LoVo (cell line): ENCODE measurements around the gene BMP5.

ENCODE experiments used
- DNase-seq: peaks from one replicate; pipeline ENCODE4 v3.0.0-alpha.2; 2016; ENCODE audit warnings: low spot score

The BMP5 gene

DNA sequence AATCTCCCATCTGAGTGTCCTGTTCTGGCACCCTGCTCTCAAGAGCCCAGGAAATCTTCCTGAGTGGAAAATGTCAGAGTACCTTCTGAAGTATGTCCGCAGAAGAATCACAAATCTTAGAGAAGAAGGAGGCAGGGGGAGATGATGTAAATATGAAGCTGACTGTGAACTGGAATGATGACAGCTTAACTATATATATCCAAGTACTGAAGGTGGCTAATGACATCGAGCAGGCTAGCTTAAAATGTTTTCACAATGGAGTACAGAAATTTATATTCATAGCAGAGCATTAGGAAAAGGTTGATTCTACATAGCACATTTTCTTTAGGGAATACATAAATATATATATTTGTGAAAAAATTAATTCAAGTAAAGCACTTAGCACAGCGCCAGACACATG is 64.3 kb downstream of the BMP5 start:
- DNase-seq = no peak

GRCh38 chr6:55802259-55802658 is 73.1 kb downstream of the BMP5 start:
- no peak for DNase-seq

DNA sequence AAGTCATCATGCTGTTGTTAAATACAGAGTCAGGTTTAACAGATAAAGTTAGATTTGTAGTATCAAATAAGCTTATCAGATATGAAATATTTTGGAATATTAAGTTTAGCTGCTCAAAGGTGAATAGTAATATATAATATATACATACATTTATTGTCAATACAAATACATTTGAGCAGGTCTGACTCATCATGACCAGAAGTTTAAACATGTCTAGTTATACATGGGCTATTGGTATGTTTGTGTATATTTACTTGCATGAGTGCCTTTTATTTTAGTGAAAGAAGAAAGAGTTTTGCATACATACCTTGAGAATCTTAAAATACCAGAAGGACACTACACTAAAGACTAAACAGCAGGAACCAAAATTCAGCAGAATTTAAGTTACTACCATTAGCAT is 76.8 kb downstream of the BMP5 start:
- no peak for DNase-seq

GRCh38 chr6:55794136-55794812 is 81.1 kb downstream of the BMP5 start:
- no peak for DNase-seq

- DNase-seq = no peak
Measured at GRCh38 chr6:55785273-55785672, 90.1 kb downstream of the BMP5 start.

DNA sequence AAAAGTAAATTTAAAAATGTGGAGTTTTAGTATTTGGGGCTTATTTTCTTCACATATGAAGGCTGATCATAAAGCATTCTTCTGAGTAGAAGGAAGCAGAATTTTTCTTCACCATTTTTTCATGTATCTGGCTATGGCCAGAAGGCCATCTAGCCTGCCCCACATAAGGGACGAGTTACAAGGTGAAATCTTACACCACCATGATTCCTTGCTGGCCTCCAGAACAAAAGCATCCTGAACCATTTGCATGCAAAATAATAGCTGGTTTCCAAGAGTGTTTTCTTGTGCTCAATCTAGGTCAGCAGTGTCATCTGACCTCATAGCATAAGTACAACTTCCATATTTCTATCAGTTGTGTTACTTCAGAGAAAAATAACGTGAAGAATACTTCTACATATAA is 93.1 kb downstream of the BMP5 start:
- DNase-seq = no peak

DNA sequence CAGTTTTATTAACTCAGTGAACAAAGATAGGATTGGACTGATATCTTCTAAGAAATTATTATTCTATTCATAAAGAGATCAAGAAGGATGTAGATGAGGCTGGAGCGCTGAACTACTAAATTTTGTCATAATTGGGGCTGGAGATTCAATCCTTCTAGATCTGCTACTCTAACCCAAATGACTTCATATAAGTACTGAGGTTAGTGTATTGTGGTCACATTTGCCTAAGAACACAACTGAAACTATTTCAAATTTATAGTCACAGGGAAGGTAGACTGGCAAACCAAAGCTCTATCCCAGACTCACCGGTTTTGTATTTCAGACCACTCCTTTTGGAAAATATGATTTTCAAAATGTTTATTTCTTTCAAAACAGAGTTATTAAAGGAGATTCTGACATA is 96.7 kb downstream of the BMP5 start:
- DNase-seq = no peak

GRCh38 chr6:55777469-55777868 is 97.9 kb downstream of the BMP5 start:
- no peak for DNase-seq

- DNase-seq = no peak
Measured at GRCh38 chr6:55776113-55776512, 99.3 kb downstream of the BMP5 start.

- no peak for DNase-seq
Measured at GRCh38 chr6:55775029-55775318, 100.4 kb downstream of the BMP5 start.

DNA sequence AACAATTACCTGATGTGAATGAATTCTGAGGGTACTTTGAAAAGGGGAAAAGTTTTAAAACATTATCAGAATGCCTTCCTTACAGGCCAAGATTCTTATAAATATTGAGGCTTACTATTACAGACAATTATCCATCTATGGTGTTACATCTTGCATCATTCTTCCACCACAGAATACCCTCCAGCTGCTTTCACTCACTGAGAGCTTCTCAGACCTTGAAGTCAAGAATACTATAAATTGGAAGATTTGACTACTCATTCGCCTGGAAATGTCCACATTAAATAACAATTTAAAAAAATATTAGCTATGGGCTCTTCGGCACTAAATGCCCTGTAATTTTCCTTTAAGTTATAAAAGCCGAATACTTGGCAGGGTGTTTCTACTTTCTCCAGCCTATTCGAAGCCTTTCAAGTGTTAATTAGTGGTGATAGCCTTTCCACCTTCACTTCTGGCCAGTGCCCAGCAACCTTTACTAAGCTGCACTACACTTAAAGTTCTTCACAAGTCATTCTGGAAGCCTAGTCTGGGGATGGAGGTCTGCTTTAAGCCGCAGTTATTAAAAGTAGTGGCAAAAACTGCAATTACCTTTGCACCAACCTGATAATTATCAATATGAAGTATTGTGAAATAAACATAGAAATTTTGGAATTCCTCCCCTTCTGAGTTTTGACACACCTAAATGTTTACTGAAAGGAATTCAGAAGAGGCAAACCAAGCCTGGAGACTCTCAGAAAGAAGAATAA is 100.9 kb downstream of the BMP5 start:
- no peak for DNase-seq

GRCh38 chr6:55773620-55774216 is 101.7 kb downstream of the BMP5 start:
- DNase-seq = no peak

GRCh38 chr6:55772730-55773129 is 102.7 kb downstream of the BMP5 start:
- DNase-seq = no peak

GRCh38 chr6:55759536-55759935 is 115.9 kb downstream of the BMP5 start:
- DNase-seq = no peak

DNA sequence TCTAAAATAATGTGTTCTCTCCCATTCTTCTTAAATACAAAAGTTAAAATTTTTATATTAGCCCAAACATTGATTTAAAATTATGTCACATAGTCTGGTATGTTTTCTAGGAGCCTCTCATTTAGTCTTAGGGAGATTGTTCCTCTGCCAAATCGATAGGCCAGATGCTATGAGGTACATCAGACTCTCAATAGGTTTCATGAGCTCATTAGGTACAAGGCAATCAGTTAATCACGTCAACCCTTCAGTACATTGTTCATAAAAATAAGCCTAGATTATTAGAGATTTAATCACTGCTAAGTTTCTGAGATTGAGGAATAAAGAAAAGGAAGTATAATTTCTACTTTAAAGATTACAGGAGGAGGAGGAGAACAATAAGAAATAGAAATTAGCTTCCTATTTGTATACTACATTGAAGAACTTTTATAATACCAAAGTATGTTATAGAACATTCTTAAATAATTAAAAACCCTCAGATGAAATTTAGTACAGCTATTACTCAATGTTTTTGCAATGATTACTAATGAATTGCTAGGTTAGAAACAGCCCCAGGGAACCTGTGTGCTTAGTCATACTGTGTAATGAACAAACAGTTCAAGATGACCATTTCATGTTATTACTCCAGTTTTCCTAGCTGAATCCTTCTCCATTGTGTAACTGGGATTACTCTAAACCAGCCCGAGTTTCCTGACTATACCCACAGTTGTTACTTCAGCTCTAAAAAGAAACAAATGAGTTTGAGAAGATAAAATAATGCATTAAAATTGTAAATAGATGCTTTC is 117.0 kb downstream of the BMP5 start:
- no peak for DNase-seq

GRCh38 chr6:55756531-55757031 is 118.8 kb downstream of the BMP5 start:
- DNase-seq = no peak

DNA sequence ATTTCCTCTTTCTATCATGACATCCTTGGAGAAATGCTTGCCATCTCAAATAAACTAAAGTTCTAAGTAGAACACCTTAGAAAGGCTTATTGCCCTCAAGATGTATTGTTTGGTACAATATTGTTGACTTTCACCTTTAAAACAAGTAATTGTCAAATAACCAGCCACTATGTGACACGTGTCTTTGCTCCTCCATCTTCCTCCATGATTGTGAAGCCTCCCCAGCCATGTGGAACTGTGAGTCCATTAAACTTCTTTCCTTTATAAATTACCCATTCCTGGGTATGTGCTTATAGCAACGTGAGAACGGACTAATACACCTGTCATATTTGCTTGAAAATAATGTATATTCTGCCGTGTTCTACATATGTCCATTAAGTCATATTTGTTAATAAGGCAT is 126.5 kb downstream of the BMP5 start:
- DNase-seq = no peak

DNA sequence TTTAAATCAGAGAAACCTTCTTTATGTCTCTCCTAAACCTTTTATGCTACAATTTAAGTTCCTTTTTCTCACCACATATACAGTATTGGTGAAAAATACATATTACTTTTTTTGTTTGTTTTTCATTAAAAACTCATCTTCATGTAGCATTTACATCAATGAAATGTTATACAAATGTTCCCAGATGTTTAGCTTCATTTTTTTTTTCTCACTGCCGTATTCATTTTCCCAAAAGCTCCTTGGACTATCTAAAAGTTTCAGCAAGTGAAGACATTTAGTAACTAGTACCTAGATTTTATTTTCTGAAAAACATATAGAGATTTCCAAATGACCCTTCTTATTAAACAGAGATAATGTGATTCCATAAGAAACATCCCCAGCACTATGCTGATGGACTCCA is 128.9 kb downstream of the BMP5 start:
- no peak for DNase-seq

DNA sequence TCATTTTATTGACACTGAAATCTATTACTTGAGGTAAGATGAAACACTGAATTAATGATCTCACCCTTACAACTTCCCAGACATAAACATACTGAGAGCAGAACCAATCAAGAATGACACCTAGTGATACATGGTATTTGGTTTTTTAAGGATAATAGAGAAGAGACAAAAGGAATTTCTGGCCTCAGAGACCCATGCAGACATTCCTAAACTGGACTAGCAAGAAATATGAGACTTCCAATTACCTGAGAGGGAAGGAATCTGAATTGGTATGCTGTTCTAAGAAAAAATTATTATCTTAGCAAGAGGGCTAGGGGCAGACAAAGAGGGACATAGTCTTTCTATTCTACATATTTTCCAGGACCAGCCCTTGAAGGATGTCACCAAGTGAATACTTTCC is 141.1 kb downstream of the BMP5 start:
- no peak for DNase-seq

- DNase-seq = no peak
Measured at GRCh38 chr6:55729665-55730064, 145.7 kb downstream of the BMP5 start.

DNA sequence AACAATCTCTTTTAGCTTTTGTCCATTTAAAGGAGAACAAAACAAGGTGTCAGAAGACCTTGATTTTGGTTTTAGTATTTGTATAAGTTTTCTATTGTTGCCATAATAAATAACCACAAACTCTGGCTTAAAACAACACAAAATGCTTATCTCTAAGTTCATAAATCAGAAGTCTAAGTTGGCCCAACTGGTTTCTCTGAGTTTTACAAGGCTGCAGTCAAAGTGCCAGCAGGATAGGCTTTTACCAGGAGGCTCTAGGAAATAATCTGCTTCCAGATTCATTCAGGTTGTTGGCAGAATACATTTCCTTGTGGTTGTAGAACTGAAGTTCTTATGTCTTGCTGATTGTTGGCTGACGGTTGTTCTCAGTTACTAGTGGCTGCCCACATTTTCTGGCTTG is 149.2 kb downstream of the BMP5 start:
- DNase-seq = no peak

DNA sequence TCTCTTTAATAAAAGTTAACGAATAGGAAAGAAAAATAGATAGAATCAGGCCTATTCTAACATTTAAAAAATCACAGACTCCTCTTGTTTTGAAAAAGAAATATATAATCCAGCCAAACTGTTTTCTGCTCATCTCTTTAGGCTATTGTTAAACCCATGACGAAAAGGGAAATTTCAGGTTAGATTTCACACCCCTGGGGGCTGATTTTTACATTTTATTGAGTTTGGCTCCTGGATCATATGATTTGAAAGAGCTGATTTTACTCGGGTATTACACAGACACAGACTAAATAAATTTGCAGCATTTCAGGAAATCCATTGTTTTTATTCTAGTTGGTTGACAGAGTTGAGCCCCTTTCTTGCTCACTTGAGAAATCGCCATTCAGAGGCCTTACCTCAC is 160.6 kb downstream of the BMP5 start:
- DNase-seq = no peak

DNA sequence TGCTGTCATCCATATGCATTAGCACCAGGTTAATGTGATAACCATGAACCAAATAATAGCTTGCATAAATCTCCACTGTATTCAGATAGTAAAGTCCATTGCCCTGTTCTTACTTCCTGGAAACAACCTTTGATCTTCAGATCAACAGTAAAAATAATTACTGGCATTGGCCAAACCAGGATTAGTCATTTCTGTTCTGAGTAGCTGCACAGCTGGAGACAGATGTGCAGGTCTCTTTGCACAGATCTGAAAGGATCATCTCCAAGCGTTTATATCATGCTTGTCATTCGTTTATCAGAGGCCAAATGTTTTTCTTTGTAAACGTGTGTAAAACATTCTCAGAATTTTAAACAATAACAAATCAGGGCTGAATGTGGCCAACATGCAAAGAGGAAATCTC is 162.0 kb downstream of the BMP5 start:
- DNase-seq = no peak
